Brain microvascular endothelial cell (primary cell): ENCODE measurements around the gene LSP1.

Experiments used
- DNase-seq: peaks from one replicate; pipeline ENCODE4 v3.0.0-alpha.2; 2020
- H3K27ac ChIP-seq: fragments of 250-450 bp; sonication (Bioruptor Pico); 2 replicates; pipeline ENCODE4 v1.5.1; 2020; ENCODE audit warnings: mild to moderate bottlenecking, moderate library complexity
- H3K27me3 ChIP-seq: fragments of 250-450 bp; sonication (Bioruptor Pico); replicated peaks from 2 replicates; pipeline ENCODE4 v1.5.1; 2020; ENCODE audit warnings: mild to moderate bottlenecking
- H3K36me3 ChIP-seq: fragments of 250-450 bp; sonication (Bioruptor Pico); replicated peaks from 2 replicates; pipeline ENCODE4 v1.5.1; 2020; ENCODE audit warnings: mild to moderate bottlenecking
- H3K4me3 ChIP-seq: 2 replicates; pipeline ENCODE4 v1.5.1; 2011; ENCODE audit warnings: low read depth, mild to moderate bottlenecking, control low read depth, low read length, moderate library complexity
- CTCF ChIP-seq: IDR thresholded peaks from 2 replicates; pipeline ENCODE4 v1.5.1; 2011; ENCODE audit warnings: low read depth, mild to moderate bottlenecking, moderate library complexity, low read length, control low read depth, inconsistent platforms; ENCODE audit errors: missing control alignments
- in situ Hi-C: cut with HindIII; loops from 2 replicates; pipeline ENCODE4 v1.10.0; 2017; ENCODE audit warnings: low sequenced_read_pairs, low pct_ligation_motif_present

Gene LSP1

GRCh38 chr11:1858576-1858975, 5.7 kb downstream of the LSP1 start:
- H3K27me3 ChIP-seq, result no peaks in the 10 kb centered on the region
- H3K27ac ChIP-seq, result no peak overlapping the region
- no peak for DNase-seq
- no peaks in the 10 kb centered on the region for H3K36me3 ChIP-seq
- TF ChIP-seq CTCF, result no peak
- no peak overlapping the region for H3K4me3 ChIP-seq
- in situ Hi-C loops, result no loop called here

- no peaks in the 10 kb centered on the region for H3K36me3 ChIP-seq
- in situ Hi-C loops, result no loop called here
- no peak for TF ChIP-seq CTCF
- no peak overlapping the region for H3K4me3 ChIP-seq
- DNase-seq, result no peak
- H3K27ac ChIP-seq, result no peak overlapping the region
- H3K27me3 ChIP-seq, result no peaks in the 10 kb centered on the region
Measured at GRCh38 chr11:1859004-1859403, 6.1 kb downstream of the LSP1 start.

- H3K27ac ChIP-seq, result no peak overlapping the region
Measured at GRCh38 chr11:1860108-1860507, 7.2 kb downstream of the LSP1 start.

GRCh38 chr11:1861435-1862411, 8.8 kb downstream of the LSP1 start:
- in situ Hi-C loops, result no loop called here
- no peak overlapping the region for H3K27ac ChIP-seq
- no peaks in the 10 kb centered on the region for H3K36me3 ChIP-seq

More at GRCh38 chr11:1860108-1860507, 7.2 kb downstream of the LSP1 start:
- no peak for DNase-seq
- TF ChIP-seq CTCF, result no peak
- in situ Hi-C loops, result no loop called here
- H3K4me3 ChIP-seq, result no peak overlapping the region
- H3K27me3 ChIP-seq, result no peaks in the 10 kb centered on the region
- H3K36me3 ChIP-seq, result no peaks in the 10 kb centered on the region

GRCh38 chr11:1862588-1863351, 9.9 kb downstream of the LSP1 start:
- Histone ChIP-seq H3K36me3 (no peaks in the 10 kb centered on the region), H3K27me3 (no peaks in the 10 kb centered on the region), H3K4me3 (no peak overlapping the region), H3K27ac (peak overlapping the region; percentile 62)
- DNase-seq, result peak; percentile 36
- TF ChIP-seq CTCF, result no peak
- in situ Hi-C loops, result no loop called here

More at GRCh38 chr11:1861435-1862411, 8.8 kb downstream of the LSP1 start:
- TF ChIP-seq CTCF, result no peak
- no peak for DNase-seq
- no peak overlapping the region for H3K4me3 ChIP-seq
- no peaks in the 10 kb centered on the region for H3K27me3 ChIP-seq
